SHP77 treated with DMSO at 0.1 percent for 48 hours (cell line): ENCODE data around the gene ETS1.

Source experiments
- DNase-seq: peaks from one replicate; lab custom pipeline; 2025; lab: John Stamatoyannopoulos, UW

ETS1 gene, protein sequence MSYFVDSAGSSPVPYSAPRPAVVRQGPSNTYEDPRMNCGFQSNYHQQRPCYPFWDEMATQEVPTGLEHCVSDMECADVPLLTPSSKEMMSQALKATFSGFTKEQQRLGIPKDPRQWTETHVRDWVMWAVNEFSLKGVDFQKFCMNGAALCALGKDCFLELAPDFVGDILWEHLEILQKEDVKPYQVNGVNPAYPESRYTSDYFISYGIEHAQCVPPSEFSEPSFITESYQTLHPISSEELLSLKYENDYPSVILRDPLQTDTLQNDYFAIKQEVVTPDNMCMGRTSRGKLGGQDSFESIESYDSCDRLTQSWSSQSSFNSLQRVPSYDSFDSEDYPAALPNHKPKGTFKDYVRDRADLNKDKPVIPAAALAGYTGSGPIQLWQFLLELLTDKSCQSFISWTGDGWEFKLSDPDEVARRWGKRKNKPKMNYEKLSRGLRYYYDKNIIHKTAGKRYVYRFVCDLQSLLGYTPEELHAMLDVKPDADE

DNA sequence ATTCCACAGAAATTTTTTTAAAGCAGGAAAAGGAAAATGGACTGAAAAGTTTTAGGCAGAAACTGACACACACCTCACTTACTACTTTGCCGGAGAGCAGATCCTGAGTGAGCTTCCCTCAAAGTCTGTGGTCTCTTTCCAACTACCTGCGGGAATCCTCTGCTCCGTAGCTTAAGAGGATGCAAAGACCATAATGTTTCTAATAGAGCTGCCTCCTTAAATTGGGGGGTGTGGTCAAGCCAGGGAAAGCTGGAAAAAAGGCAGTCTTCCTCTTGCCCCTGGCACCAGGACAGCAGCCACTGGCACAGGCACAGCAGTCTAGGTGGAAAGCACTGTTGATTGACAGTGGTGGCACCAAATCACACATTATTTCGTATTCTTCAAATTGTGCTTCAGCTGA lies at the start of gene ETS1:
Gene ETS1 (minus strand): TSS at position 144 of the 400 bp plus-strand sequence. CDS start 14,428 bp downstream, outside the sequence.
- DNase-seq = no peak

DNA sequence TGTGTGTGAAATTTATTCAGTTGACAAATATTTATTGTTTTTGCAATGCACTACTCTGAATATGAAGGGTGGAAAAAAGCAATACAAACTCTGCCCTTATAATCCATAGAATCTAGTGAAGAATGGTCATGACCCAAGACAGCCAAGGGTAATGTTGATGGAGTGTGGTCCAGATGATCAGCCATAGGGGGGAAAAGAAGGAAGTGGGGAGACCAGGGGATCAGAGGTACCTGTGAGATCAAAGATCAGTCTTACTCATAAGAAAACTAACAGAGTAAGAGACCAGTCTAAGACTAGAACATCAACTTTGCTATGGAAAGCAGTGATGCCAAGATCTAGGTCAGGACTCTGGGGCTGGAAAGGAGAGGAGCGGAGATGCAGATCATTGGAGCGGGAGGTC lies 47.0 kb upstream of the ETS1 start:
- no peak for DNase-seq

DNA sequence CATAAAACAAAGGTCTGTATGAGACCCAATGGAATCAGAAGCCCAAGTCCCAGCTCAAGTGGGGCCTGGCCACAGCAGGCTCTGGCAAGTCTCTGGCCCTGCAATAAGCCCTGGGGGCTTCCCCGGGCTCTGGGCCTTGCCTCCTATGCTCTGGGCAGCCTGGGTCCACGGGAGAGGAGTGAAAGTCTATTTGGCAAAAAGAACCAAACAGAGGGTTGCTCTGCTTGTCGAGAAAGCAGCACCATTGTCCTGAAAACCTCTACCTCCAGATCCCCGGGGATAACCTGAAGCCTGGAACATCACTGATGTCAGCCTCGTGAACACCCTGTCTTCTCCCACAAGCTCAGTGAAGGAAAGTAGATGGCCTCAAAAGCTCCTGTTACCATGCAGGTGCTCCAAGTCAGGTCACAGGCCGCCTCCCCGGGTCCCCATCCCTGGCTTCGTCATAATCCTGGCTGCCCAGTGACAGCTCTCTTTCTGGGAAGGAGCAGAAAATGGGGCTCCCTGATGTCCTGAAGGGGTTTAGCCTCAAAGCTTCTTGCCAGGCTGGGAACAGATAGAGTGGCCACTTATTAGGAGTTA lies 46.1 kb upstream of the ETS1 start:
- DNase-seq = no peak

DNA sequence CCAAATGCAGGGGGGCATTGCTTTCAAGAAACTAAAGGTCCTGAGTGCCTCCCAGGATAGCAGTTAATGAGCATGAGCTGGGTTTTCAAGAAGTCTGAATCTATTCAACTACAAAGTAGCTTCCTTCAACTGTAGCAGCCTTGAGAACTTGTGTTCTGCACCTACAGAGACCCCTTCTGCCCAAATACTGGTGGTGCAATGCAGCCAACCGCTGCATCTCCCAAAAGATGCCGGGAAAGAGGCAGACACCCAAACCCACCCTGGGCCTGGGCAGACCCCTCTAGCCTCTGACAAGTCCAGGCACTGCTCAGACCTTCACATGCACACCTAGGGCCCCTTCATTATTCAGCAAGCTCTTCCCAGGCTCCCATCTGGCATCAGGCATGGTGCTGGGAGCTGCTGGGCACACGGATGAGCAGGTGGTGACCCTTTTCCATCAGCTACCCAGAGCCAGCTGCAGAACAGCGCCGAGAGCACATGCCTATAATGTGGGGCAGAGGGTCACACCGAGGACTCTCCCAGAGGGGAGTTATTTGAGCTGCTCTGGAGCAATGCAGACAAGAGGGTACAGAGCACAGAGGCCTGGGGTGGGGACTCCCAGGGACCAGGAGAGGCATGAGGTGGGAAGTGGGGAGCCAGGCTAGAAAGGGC lies 44.9 kb upstream of the ETS1 start:
- DNase-seq = no peak

DNA sequence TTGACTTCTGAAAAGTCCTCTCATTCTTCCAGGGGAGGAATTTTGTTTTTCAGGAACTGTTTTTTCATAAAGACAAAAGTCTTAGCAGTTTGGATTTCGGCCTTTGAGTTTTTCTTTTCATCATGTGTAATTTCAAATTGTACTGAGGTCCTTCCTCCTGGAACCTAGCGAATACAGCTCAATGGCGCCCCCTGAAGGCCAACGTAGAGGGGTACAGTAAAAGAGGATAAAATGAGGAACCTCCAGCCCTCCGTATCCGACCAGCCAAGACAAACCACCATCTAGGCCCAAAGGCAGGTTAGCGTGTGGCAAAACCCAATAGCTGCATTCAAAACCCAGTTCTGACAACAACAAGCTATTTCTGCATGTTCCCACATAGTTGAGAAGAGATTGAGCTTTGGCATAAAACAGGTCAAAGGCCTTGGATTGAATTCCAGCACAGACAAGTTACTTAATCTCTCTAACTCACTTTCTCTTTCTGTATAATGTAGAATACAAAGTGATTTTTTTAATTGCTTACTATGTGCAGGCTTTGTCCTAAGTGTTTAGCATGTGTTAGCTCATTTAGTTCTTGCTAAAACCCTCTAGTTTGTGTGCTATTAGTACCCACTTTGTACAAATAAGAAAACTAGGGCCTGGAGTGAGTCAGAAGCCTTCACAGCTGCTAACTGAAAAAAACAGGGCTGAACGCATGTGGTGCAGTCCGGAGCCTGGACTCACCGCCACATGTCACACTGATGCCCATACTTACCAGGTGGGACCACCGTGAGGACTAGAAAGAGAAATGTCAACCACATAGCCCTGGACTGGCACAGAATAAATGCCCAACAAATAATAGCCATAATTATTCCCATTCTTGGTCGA lies 43.2 kb upstream of the ETS1 start:
- peak; percentile 32 for DNase-seq

DNA sequence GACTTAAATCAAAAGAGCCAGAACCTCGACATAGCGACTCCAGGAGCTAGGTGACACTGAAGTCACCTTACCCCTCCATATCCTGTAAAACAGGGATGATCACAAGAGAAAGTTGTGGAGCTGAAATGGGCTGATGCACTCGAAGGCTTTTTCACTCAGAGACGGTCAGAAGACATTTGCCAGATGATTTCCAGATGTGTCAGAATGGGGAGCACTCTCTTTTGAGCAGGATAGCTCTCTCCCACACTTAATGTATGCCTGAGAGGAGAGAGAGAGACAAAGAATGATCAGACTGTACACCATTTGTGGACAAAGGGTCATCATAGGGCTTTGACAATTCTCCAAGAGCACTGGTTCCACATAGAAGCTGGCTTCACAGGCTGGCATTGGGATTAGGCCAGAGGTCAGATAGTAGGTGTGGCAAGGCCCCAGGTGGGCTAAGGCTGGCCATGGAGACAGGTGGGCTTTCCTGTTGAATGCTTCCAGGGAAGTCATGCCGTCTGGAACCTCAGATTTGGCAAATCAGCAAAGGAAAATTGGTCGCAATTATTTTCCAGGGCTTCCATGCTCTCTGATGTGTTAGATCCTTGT lies 42.3 kb upstream of the ETS1 start:
- DNase-seq = no peak

DNA sequence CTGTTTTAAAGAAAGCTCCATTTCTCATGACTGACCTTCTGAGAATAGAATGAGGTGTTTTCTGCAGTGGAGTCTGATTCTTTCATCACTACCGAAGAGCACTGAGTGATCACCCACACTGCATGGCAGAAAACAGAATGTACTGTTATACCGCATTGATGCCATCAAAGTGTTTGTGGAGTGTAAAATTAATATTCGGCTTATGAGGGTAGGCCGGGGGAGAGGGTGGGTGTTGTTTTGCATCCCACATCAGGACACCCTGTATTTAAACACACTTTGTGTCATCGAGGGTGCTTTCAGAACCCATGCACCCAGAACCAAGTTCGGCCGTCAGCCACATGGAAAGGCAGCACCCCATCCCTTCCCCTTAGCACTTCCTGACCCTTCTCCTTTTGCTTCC lies 41.3 kb upstream of the ETS1 start:
- DNase-seq = no peak

DNA sequence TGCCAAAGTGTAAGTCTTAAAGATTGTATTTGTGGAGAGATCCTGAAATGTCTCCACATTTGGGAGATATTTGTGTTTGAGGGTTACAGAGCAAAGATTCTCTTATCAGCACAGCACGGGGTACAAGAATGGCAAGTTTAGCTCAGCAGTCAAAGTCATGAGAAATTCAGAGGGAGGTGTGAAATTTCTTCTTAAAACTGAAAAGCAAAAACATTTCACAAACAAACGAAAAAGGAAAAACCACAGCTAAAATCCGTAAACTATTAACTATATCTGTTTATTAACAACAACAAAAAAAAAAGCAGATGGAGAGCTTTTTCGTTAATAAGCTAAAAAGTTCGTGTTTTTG lies 40.9 kb upstream of the ETS1 start:
- DNase-seq = no peak

DNA sequence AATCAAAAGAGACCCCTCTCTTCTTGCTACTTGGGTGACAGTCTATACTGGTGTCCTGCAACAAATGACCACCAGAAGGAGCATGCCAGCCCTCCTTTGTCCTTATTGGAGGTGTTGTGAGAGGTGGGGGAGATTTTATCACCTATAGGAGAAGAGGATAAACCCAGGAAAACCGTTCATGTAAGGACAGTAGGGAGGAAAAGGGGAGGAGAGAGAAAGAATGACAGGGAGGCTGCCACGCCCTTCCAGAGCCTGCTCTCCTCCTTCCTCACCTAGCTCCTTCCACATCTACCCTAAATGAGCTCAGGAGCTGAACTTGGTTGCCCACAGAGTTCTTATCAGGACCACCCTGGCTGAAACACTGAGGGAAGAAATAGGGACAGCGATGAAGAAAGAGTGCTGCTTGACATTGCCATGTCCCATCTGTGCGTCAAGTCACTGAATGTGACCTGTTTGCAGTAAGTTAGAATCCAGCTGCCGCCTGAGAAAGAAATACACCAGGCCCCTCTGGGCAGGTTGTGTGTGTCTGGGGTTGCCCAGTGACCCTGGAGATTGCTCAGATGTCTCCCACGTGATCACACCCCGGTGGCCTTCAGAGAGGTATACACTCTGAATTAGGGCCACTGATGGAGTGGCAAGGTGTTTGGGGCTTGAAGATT lies 40.4 kb upstream of the ETS1 start:
- DNase-seq = no peak

DNA sequence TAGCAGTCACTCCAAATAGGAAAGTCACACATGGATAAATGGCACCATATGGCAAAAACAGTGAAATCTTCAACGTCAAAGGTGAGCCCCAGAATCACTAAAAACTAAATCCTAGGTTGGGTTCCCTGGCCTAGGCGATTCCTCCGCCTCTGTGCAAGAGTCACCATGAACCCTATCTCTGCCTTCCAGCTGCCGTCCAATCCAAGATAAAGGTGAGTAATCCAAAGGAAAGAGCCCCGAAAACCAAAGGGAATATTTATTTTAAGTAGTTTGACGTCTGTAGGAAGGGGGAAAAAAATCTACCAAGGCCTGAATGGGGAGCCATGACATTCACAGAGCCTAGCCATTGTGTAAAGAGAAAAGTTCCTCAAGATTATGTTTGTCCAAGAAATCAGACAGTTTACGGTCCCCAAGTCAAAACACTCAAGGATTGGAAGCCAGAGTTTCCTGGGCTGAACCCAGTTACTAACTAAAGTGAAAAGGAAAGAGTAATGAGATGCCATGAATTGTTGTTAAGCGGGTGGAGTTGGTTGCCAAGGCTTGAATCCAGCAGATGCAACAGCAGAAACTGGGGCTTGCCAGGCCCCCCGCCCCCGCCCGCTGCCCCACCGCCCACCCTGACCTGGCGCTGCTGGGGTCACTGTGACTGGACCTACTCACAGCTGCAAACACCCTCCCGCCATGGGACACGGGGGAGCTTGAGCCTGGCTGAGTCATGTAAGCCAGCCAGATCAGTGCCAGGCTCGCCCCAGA lies 39.7 kb upstream of the ETS1 start:
- DNase-seq = no peak

DNA sequence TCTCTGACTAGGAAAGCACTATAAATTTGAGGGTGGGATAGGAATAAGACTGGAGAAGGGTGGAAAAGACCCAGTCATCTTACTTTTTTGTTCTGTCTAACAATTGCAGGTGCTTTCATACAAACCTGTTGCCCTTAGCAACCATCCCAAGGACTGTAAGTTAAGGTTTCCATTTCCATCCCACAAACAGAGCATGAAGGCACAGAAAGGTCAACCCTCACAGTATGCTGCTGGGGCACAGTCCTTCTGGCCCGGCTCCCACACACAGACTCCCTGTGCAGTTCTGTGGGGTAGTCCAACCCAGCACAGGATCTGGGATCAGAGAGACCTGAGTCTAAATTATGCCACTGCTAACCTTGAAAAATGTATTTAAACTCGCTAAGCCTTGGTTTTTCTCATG lies 38.4 kb upstream of the ETS1 start:
- DNase-seq = no peak

DNA sequence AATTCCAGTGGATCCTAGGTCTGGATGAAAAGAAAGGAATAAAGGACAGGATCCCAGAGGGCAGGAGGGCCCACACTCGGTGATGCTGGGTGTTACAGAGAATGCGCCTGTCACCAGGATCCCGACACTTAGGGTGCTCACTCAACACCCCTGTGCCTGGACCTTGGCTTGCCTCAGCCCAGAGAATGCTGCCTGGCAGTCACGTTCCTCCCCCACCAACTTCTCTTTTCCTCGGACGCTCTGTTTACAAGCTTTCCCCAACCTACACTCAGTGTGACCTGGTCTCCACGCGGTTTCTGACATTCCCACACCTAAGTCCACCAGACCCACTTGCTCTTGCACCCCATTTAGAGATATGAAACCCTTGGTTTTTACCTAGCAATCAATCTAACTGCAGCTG lies 38.0 kb upstream of the ETS1 start:
- DNase-seq = no peak

DNA sequence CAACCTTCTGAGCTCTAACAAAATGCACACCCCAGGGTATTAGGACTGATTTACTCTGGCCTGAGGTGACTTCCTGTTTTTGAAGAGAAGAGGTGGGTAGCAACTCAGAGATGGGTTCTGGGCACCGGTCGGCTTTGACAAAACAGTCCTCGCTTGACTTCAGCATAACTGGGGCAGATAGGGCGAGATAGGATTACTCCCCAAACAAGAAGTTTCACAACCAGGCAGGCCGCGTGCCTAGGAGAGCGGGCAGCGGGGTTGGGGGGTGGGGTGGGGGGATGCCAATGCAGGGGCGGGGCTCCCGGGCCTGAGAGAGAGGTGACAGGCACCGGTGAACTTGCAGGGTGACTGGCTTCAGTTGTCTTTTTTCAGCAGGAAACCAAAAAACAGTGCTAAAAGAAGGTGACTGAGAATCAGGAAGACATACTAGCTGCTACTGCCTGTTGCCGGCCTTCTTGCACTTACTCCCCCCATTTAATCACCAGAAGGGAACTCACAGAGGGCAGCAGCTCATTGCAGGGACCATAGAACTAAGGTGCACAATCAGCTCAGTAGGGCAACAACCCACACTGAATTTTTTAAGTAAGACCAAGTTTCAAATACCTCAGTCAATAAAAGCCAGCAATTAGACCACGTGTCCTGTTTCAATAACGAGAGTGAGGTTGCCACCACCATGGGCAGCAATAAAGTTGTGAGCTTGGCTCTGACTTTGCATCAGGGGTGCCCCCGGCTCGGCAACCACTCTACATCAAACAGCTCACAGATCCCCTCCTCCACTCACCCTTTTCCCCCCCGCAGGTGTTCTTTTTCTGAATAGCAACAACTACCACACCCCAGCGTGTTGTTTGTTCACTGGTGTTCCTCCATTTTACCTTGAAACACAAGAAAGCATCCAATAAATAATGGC lies 37.2 kb upstream of the ETS1 start:
- DNase-seq = no peak

DNA sequence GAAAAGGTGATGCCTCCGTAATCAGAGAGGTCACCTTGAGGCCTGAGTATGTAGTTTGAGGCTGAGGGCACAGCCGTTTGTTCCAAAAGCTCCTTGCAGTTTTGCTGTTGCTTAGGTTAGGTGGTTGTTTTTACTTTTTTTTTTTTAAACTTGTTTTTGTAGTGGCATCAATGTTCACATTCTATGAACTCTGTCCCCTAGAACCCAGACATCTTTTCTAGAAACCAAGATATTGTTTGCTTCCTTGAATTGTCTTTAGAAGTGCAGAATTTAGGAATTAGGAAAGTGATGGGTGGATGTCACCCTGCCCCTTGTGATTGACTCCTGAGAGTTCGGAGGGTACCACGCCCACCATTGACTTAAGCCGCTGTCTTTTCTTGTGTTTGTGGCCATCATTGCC lies 35.7 kb upstream of the ETS1 start:
- no peak for DNase-seq

DNA sequence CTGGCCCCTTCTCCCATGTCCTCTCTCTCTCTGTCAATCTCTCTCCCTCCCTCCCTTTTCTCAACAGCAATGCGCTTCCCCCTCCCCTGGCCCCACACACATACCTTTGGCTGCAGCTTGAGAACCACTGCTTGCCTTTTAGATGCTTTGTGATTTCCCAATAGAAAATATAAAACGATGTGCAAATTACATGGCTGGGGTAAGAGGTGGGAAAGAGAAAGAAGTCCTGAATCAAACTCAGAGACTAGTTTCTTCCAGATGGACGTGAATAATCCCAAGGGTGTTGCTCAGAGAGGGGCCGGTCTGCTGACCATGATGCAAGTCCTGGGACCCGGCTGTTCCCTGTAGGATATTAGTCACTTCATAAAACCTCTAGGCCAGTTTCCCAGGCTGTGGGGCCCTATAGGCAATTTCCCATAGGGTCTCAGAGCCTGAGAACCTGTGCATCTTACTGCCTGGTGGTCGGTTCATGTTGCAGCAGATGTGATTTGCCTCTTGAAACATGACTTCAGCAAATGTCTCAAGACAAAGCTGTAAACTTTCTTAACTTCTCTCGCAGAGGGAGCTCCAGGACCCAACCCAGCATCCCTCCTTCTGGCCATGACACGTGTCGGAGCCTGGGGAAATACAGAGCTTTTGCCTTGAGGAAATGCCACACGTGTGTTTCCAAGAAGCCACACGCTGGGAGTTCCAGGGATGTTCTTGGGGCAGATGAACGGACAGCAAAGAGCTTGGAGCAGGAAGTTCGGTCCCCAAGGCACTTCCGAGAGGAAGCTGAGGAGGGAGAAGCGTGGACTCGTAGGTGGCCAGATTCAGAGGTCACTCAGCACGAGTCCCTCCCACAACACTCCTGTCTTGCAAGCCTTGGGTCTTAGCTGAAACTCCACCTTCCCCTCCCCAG lies 34.5 kb upstream of the ETS1 start:
- no peak for DNase-seq

DNA sequence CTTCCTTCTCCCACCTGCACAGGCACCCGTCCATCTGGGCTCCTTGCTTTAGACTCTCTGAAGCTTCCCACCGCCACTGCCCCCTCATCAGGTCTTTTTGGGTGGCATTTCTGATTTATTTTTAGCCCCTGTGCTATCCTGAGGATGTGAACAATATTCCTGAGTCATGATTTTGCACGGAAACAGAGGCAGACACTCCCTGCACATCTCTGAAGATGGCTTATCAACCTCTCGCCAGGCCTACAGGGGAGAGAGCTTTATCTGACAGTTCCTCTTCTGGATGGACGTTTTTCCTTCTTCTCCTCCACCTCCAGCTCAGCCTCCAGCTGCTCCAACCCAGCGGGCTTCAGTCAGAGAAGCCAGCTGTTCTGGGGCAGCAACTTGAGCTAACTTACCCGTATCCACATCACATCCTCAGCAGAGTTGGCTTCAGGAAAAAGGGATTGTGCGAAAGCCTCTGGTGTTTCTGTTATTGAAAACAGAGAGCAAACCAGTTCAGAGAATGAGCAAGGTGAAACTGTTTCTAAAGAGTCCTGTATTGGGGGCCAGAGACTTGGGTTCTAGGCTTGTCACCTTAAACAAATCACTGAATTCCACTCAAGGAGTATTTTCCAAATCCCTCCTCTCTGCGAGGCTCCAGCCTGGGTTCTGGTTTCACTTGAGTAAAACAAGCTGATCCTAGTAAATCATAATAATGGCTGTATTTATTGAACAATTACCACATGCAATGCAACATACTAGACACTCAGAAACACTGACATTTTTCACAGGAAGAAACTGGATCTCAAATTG lies 33.1 kb upstream of the ETS1 start:
- no peak for DNase-seq

DNA sequence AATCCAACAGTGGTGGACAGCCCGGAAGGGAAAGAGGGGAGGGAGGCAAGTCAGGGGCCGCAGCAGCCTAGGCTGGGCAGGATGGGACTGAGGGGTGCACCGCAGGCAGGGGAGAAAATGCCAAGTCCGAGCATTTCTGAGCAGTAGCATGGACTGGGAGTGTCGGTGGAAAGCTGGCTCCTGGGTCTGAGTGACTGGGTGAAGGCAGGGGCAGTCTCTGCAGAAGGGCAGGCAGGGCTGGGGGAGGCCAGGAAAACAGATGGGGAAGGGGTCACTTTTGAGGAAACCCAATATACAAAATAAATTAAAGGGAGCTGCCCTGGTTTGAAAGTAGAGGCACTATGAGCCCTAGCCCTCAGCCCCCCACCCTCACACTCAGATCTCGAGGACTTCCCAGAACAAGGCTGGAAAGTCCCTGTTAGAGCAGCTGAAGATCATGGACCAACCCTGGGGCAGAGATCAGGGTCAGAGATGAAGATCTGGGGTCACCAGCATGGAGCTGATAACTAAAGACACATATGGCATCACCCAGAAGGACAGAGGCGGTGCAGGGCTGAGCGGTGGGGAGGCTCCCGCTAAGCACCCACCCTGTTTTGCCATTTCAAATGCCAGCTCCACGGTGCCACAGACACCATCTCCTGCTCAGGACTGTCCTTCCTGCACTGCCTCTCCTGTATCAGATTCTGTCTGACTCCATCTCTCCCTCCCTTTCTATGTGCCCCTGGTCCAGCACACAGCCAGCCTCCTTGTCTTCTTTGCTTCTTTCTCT lies 32.4 kb upstream of the ETS1 start:
- no peak for DNase-seq
